ENCODE measurements around the gene TOLLIP.

GRCh38 chr11:1287928-1288327 lies 21.5 kb downstream of the TOLLIP start:
- TF ChIP-seq, protein P1, sequence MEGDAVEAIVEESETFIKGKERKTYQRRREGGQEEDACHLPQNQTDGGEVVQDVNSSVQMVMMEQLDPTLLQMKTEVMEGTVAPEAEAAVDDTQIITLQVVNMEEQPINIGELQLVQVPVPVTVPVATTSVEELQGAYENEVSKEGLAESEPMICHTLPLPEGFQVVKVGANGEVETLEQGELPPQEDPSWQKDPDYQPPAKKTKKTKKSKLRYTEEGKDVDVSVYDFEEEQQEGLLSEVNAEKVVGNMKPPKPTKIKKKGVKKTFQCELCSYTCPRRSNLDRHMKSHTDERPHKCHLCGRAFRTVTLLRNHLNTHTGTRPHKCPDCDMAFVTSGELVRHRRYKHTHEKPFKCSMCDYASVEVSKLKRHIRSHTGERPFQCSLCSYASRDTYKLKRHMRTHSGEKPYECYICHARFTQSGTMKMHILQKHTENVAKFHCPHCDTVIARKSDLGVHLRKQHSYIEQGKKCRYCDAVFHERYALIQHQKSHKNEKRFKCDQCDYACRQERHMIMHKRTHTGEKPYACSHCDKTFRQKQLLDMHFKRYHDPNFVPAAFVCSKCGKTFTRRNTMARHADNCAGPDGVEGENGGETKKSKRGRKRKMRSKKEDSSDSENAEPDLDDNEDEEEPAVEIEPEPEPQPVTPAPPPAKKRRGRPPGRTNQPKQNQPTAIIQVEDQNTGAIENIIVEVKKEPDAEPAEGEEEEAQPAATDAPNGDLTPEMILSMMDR (IDR thresholded peaks at IDR 0.05) = no peak
- no peak for TF ChIP-seq POLR2A (IDR thresholded peaks at IDR 0.05)

All from esophagus squamous epithelium (tissue), 4 donors.